ENCODE measurements around the gene CALN1.

Gene CALN1

DNA sequence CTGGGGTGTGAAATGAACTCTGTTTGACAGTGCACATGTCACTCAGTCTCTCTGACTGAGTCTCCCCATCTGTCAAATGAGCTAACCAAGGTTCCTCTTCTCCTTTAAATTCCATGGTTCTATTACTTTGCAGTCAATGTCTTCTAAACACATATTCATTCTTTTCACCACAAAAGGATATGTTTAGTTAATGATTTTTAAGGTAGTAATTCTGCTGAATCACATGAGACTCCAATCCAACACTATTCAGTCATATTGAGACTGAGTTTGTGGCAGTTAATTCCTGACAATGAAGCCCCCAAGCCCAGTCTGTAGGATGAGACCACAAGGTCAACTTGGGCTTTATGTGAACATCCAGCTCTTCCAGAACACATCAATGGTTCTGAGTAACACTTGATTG, 85.3 kb downstream of the CALN1 start:
- Histone ChIP-seq H3K9me2 (replicated peaks; ENCODE audit: insufficient read depth, low read length) (no peaks in the 10 kb centered on the region), H3K27me3 (replicated peaks; ENCODE audit: insufficient read depth, low read length) (no peaks in the 10 kb centered on the region), H3K79me2 (ENCODE audit: low read length) (no peaks in the 10 kb centered on the region), H3K4me2 (ENCODE audit: low read depth, low read length) (no peak overlapping the region), H3K9ac (ENCODE audit: low read length) (no peak overlapping the region), H4K20me1 (ENCODE audit: insufficient read depth, low read length) (no peaks in the 10 kb centered on the region), H3F3A (ENCODE audit: insufficient read depth, low read length) (no peaks in the 10 kb centered on the region), H3K27ac (ENCODE audit: low read length) (no peak overlapping the region), H3K36me3 (replicated peaks; ENCODE audit: insufficient read depth, low read length) (no peaks in the 10 kb centered on the region), H3K4me3 (ENCODE audit: low read length) (no peak overlapping the region), H3K4me1 (ENCODE audit: low read length) (no peaks in the 10 kb centered on the region), H3K9me3 (replicated peaks; ENCODE audit: insufficient read depth, low read length) (no peaks in the 10 kb centered on the region), H2AFZ (ENCODE audit: low read length) (no peak overlapping the region)
- TF ChIP-seq EZH2 (optimal IDR thresholded peaks at IDR 0.05; ENCODE audit: low read depth, low read length): no peak
- TF ChIP-seq, protein P1, sequence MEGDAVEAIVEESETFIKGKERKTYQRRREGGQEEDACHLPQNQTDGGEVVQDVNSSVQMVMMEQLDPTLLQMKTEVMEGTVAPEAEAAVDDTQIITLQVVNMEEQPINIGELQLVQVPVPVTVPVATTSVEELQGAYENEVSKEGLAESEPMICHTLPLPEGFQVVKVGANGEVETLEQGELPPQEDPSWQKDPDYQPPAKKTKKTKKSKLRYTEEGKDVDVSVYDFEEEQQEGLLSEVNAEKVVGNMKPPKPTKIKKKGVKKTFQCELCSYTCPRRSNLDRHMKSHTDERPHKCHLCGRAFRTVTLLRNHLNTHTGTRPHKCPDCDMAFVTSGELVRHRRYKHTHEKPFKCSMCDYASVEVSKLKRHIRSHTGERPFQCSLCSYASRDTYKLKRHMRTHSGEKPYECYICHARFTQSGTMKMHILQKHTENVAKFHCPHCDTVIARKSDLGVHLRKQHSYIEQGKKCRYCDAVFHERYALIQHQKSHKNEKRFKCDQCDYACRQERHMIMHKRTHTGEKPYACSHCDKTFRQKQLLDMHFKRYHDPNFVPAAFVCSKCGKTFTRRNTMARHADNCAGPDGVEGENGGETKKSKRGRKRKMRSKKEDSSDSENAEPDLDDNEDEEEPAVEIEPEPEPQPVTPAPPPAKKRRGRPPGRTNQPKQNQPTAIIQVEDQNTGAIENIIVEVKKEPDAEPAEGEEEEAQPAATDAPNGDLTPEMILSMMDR (IDR thresholded peaks at IDR 0.05; ENCODE audit: low read length): no peak
- no peak for DNase-seq

DNA sequence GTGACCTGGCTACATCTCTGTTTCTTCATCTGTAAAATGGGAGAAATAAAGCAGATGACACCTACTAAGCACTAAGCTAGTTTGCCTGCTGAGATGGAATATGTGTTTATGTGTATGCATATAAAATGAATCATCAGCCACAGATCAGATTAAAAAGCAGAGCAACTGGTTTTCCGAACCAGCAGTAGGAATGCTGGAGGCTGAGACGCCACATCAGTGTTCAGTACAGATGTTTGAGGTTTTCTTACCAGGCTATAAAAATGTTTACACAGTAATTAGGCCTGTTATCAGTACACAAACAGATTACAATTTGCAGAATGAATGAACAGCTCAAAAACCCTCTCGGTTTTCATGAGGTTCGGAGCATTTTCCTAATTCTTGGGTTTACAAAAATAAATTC, 85.8 kb downstream of the CALN1 start:
- no peaks in the 10 kb centered on the region for H3K9me2 ChIP-seq (replicated peaks; ENCODE audit: insufficient read depth, low read length)
- H4K20me1 ChIP-seq (ENCODE audit: insufficient read depth, low read length): no peaks in the 10 kb centered on the region
- no peaks in the 10 kb centered on the region for H3K4me1 ChIP-seq (ENCODE audit: low read length)
- H3F3A ChIP-seq (ENCODE audit: insufficient read depth, low read length): no peaks in the 10 kb centered on the region
- no peak overlapping the region for H3K4me2 ChIP-seq (ENCODE audit: low read depth, low read length)
- no peak for DNase-seq
- H3K79me2 ChIP-seq (ENCODE audit: low read length): no peaks in the 10 kb centered on the region
- no peaks in the 10 kb centered on the region for H3K27me3 ChIP-seq (replicated peaks; ENCODE audit: insufficient read depth, low read length)
- TF ChIP-seq, protein P1 (IDR thresholded peaks at IDR 0.05; ENCODE audit: low read length): no peak
- TF ChIP-seq EZH2 (optimal IDR thresholded peaks at IDR 0.05; ENCODE audit: low read depth, low read length) (no peak), EZH2phosphoT487 (IDR thresholded peaks at IDR 0.05; ENCODE audit: low read length) (no peak)
- H3K4me3 ChIP-seq (ENCODE audit: low read length): no peak overlapping the region
- no peak overlapping the region for H3K9ac ChIP-seq (ENCODE audit: low read length)
- H3K36me3 ChIP-seq (replicated peaks; ENCODE audit: insufficient read depth, low read length): no peaks in the 10 kb centered on the region
- no peak overlapping the region for H3K27ac ChIP-seq (ENCODE audit: low read length)
- no peak overlapping the region for H2AFZ ChIP-seq (ENCODE audit: low read length)
- H3K9me3 ChIP-seq (replicated peaks; ENCODE audit: insufficient read depth, low read length): no peaks in the 10 kb centered on the region

DNA sequence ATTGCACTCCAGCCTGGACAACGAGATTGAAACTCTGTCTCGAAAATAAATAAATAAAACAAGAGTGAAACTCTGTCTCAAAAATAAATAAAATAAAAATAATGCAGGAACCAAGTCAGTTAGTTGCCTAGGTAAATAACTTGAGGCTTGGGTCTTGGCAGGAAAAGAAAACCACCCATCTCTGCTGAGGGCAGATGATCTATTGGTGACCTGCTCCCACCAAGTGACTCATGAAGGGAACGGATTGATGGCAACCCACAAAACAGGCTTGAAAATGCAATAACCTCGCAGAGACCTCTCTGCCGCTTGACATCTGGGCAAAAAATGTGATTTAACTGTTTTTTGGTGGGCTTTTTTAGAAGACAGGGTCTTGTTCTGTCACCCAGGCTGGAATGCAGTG, 86.6 kb downstream of the CALN1 start:
- Histone ChIP-seq H3K36me3 (replicated peaks; ENCODE audit: insufficient read depth, low read length) (no peaks in the 10 kb centered on the region), H3K9me2 (replicated peaks; ENCODE audit: insufficient read depth, low read length) (no peaks in the 10 kb centered on the region), H3K4me1 (ENCODE audit: low read length) (no peaks in the 10 kb centered on the region), H3K4me3 (ENCODE audit: low read length) (no peak overlapping the region), H3K27ac (ENCODE audit: low read length) (no peak overlapping the region), H4K20me1 (ENCODE audit: insufficient read depth, low read length) (no peaks in the 10 kb centered on the region), H3K9me3 (replicated peaks; ENCODE audit: insufficient read depth, low read length) (no peaks in the 10 kb centered on the region), H3K27me3 (replicated peaks; ENCODE audit: insufficient read depth, low read length) (no peaks in the 10 kb centered on the region), H3K4me2 (ENCODE audit: low read depth, low read length) (no peak overlapping the region), H2AFZ (ENCODE audit: low read length) (no peak overlapping the region), H3K79me2 (ENCODE audit: low read length) (no peaks in the 10 kb centered on the region), H3F3A (ENCODE audit: insufficient read depth, low read length) (no peaks in the 10 kb centered on the region), H3K9ac (ENCODE audit: low read length) (no peak overlapping the region)
- DNase-seq: no peak
- TF ChIP-seq, protein P1 (IDR thresholded peaks at IDR 0.05; ENCODE audit: low read length): no peak
- no peak for TF ChIP-seq EZH2phosphoT487 (IDR thresholded peaks at IDR 0.05; ENCODE audit: low read length)
- no peak for TF ChIP-seq EZH2 (optimal IDR thresholded peaks at IDR 0.05; ENCODE audit: low read depth, low read length)
